Renal cortical epithelial cell (primary cell): ENCODE measurements around the gene PLA2G5. TPM values are rescaled to one million over a fixed set of nuclear protein-coding genes. Genes with fewer than 3 reads are reported as not detected.
"Not testable (repeated sequence)": the region's sequence is repeated elsewhere in the genome, so short reads cannot be mapped to it uniquely, and the experiment has no call there.

Experiments used
- DNase-seq: peaks from one replicate; pipeline ENCODE4 v3.0.0-alpha.2; 2011; ENCODE audit warnings: low read depth
- total RNA-seq: library from RNA; depleted of rRNA; stranded (reverse); fragments of >200 nt; gene quantifications from 2 replicates; pipeline ENCODE4 v1.2.3, GENCODE V29; 2014

The PLA2G5 gene, protein sequence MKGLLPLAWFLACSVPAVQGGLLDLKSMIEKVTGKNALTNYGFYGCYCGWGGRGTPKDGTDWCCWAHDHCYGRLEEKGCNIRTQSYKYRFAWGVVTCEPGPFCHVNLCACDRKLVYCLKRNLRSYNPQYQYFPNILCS
- total RNA-seq: not detected in 2 replicates

DNA sequence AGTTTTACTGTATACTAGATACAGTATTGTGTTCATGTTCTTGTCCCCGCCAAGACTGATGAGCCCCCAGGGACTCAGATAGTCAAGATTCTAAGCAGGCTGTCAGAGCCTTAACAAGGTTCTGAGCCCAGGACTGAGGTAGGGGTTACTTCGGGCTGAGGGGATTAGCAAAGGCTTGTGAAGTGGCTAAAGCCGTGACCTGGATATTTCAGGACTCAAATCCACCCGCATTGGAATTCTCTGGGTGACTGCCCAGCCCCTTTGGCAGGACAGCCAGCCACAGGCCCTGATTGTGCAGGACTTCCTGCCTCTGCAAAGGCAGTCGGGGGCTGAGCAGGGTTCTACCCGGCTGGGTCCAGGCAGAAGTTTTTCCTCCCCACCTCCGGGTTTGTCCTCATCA is at the start of gene PLA2G5:
Gene PLA2G5 (plus strand): TSS at position 321 of the 400 bp plus-strand sequence. CDS start 14,637 bp downstream, outside the sequence.
- DNase-seq: peak; percentile 26

DNA sequence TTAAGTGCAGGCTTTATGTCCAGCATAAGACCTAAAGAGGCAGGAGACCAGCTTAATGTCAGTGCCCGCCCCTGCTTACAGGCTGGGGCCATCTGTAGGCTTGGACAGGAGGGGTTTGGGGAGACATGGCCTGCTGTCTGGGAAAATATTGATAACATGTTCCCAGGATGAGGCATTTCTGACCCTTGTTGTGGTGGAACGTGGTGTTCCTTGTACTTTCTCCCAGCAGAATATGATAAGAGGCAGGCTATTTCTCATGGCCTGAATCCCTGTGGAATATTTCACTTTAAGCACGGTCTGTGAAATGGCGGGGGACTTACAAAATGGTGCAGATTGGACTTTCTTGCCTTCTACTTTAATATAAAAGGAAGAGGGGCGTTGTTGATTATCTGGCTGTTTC is 41.9 kb upstream of the PLA2G5 start:
- DNase-seq: no peak

DNA sequence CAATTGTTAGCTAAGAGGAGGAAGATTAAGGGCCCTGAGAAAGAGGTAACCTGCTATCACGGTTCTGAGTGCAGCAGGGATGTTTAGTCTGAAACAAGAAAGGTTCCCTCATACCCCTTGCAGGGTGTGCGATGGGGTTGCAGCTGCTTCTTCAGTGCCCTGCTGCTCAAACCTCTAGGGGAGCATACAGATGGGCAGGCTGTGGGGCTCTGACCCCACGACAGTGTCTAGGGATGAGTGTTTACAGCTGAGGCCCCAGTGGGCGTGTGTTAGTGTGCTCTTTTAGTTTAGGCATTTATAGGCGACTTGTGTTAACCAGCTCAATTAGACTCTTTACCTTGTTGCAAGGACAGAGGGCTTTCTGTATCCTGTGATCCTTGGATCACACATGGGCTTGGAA is 41.3 kb upstream of the PLA2G5 start:
- DNase-seq: no peak

DNA sequence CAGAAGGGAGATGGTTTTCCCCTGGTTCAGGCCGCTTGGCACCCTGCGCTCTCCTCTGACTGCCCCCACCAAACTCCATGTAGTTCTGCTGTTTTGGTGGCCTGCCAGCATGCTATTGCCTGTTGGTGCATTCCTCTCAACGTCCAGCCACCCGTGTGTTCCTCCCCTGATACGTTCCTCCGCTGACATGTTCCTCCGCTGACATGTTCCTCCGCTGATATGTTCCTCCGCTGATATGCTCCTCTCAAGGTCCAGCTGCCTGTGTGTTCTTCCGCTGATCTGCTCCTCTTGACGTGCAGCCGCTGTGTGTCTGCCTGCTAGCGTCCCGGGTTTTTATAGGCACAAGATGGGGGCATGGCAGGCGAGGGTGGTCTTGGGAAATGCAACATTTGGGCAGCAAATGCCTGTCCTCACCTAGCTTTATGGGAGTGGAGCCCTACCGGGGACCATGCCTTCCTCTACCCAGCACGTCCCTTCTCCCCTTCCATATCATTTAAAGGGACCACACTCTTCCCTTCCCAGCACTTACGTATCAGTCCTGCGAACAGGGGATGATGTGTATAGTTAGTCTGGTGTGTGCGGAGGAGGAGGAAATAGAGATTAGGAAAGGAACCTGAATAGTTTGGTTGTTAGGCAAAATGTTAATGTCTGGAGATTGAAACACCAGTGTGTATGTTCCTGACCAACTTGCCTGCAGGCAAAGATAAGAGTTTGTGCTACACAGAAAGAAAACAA is 40.6 kb upstream of the PLA2G5 start:
- no peak for DNase-seq

DNA sequence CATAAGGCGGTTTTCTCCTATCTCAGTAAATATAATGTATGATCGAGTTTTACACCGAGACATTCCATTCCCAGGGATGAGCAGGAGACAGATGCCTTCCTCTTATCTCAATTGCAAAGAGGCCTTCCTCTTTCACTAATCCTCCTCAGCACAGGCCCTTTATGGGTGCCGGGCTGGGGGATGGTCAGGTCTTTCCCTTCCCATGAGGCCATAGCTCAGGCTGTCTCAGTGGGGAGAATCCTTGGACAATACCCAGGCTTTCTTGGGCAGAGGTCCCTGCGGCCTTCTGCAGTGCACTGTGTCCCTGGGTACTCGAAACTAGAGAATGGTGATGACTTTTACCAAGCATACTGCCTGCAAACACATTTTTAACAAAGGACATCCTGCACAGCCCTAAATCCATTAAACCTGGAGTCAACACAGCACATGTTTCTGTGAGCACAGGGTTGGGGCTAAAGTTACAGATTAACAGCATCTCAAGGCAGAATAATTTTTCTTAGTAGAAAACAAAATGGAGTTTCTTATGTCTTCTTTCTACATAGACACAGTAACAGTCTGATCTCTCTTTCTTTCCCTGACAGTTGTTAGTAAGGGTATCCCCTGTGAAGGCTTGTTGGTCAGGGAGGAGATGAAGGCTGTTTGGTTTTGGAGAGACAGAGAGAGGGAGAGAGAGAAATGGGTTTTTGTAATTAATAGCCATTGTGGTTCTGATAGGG is 39.4 kb upstream of the PLA2G5 start:
- not testable (repeated sequence) for DNase-seq

DNA sequence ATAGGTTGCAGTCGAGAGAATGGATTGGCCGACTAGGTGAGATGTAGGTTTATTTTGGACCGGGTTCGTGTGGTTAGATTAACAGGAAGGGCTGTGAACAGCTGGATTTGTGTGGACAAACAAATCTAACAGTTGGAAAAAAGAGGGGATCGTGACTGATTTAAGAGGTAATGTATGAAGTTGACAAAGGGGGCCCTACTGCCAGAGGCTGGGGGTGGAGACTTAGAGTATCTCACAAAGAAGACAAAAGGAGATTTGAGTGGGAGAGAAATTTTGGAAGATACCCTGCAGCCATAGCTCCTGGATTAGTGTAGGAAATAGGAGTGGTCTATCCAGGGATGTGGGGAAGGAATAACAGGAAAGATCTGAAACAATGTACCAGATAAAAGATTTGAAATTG is 38.8 kb upstream of the PLA2G5 start:
- DNase-seq: no peak

DNA sequence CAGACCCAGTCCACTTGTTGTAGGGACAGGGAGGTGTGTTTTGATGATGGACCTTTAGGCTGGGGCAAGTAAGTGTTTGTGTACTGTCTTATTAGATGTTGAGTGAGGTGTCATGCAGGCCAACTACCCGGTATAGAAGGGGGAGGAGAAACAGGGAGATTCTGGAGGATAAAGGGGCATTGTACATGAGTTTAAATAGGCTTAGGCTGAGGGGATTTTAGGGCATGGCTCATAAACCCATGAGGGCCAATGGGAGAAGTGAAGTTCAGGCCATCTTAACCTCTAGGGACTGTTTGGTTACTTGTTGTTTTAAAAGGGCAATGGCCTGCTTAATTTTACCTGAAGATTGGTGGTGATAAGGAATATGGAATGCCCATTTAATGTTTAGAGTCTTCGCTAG is 38.2 kb upstream of the PLA2G5 start:
- no peak for DNase-seq

DNA sequence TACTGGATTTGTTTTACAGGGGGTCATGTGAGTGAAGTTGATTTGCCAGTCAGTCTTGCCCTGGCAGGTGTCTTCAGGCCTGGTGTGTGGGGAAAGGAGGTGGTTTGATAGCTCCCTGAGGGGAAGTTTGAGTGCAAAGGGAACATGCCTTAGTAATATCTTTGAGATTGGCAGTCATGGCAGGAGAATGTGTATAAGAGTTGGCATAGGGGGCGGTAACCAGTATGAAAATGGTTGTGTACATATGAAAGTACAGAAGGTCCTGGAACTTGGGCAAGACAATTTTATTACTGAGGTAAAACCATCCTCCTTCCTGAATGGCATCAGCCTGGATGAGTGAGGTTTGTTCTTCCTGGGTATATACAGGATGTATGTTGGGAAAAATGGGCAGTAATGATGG is 37.6 kb upstream of the PLA2G5 start:
- DNase-seq: no peak

DNA sequence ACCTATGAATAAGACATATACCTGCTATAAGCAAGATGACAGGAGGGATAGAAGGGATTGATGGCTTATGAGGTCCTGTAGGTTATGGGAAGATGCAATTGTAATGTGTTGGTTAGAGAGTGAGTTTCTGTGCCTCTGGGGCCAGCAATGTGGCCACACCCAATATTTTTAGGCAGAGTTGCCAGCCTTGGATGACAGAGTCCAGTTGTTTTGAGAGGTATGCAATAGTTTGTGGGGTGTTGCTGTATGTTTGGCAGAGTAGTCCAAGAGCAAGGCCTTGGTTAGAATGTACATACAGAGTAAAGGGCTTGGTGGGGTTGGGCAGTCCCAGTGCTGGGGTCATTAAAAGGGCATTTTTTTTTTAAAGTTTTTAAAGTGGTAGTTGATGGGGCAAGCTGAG is 36.6 kb upstream of the PLA2G5 start:
- no peak for DNase-seq

DNA sequence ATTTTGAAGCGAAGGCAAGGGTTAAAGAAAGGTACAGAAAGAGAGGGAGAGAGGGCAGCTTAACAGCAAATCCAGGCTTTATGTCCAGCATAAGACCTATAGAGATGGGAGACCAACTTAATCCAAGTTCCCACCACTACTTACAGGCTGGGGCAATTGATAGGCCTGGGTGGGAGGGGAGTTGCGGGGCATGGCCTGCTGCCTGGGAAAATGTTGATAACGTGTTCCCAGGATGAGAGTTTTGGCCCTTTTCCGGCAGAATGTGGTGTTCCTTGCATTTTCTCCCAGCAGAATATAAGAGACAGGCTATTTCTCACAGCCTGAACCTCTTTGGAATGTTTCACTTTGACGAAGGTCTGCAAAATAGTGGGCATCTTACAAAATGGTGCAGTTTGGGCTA is 34.9 kb upstream of the PLA2G5 start:
- no peak for DNase-seq

DNA sequence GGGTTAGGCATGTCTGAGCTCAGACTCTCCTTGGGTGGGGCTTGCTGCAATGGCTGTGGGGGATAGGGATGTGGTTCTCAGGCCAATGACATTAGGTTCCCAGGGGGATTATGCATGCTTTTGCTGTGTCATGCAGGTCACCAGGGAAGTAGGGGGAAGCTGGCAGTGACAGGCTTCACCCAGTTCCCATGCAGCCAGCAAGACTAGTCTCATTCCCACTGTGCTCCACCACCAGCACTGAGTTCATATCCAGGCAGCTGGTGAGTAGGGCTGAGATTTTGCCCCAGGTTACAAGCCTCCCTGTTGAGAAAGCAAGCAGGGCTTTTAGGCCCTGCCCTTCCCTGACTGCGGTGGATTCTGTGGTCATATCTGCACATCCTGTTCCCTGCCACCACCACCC is 32.1 kb upstream of the PLA2G5 start:
- DNase-seq: peak; percentile 11

DNA sequence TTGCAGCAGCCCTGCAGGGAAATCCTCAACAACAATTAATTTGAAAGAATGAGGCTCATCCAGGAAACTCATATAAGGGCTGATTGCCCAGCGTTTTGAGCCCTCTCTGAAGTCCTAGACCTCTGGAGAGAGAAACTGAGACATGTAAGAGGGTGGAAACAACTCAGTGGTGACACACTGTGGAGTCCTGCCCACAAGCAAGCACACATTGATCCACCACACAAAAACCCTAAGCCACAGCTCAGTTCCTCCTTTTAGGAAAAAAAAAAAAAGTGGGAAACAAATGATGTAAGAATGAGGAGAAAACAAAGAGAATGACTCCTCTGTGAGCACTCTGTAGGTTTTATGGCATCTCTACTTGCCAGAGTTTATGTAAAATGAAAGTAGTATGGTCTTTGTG is 22.9 kb upstream of the PLA2G5 start:
- no peak for DNase-seq

DNA sequence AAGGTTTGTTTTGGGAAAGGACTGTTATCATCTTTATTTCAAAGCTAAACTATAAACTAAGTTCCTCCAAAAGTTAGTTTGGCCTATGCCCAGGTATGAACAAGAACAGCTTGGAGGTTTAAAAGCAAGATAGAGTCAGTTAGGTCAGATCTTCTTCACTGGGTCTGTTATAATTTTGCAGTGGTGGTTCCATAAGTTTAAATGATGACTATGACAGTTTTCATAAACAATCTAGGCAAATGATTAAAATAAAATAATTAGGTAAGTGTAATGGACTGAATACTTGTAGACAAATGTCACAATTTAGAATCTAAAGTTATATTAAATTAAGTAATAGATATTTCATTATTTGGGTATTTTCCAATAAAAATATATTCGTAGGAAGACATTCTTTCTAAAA is 21.4 kb upstream of the PLA2G5 start:
- DNase-seq: no peak

DNA sequence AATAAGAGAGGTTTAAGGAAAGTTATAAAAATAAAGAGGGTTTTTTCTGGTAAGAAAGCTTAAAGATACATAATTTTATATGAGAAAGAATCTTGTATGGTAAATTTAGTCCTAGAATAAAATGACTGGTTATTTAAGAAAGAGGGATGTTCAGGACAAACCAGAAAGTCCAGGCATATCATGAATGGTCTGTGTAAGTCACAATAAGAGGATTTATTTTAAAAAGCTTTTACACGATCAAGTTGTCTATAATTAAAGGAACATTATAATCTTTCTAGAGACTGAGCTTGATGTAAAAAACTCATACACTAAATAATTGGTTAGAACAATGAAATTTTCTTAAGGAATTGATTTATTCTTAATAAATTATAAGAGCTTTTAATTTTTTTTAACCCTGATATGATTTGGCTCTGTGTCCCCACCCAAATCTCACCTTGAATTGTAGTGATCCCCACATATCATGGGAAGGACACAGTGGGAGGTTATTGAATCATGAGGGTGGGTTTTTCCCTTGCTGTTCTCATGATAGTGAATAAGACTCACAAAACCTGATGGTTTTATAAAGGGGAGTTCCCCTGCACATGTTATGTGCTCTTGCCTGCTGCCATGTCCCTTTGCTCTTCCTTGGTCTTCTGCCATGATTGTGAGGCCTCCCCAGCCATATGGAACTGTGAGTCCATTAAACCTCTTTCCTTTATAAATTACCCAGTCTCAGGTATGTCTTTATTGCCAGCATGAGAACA is 20.8 kb upstream of the PLA2G5 start:
- DNase-seq: not testable (repeated sequence)

DNA sequence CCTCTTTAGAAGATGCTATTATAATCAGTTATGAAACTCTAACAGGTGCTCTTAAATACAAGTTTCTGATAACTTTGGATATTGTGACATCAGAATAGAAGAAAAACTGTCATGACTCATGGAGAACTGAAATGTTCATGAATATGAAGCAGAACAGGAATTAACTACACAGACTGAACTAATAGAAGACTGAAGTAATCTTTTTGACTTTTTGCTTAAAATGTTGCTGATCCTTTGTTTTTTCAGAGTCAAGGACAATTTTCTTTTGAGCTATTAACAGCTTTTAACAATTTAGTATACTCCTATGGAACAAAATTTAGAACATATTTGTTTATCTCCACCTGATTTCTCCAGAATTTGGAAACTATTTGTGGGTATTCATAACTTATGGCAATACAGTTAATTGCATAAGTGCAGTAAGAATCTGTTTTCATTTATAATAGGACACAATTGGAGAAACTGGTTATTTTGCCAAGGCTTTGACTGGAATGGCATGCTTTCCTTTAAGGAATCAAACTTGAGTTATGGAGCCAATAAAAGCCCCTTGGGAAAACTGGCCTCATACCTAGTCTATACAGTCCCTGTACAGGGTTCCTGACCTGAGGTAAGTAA is 18.7 kb upstream of the PLA2G5 start:
- no peak for DNase-seq

DNA sequence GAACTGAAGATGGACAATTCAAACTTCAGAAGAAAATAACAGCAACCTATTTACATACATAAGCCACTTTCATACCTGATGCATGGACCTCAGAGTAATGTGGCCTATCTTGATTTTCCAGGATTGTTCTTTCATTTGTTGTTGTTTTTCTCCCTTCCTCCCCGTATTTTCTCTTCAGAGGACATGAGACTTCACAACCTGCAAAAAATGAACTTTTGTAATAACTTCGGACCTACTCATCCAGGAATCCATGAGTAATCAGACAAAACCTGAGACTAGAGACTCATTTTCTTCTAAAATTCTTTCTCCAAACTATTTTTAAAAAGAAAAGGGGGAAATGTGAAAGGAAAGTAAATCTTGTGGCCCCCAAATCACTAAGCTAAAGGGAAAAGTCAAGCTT is 17.6 kb upstream of the PLA2G5 start:
- no peak for DNase-seq

DNA sequence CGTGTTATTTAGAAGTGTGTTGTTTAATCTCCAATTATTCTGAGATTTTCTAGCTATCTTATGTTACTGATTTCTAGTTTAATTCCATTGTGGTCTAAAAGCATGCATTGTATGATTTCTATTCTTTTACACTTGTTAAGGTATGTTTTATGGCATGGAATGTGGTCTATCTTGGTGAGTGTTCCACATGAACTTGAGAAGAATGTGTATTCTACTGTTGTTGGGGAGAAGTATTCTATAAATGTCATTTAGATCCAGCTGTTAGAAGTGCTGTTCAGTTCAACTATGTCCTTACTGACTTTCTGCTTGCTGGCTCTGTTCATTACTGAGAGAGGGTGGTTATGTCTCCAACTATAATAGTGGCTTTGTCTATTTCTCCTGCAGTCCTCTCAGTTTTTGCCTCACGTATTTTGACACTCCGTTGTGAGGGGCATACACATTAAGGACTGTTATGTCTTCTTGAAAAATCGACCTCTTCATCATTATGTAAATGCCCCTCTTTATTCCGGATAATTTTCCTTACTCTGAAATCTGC is 12.0 kb upstream of the PLA2G5 start:
- peak; percentile 16 for DNase-seq

DNA sequence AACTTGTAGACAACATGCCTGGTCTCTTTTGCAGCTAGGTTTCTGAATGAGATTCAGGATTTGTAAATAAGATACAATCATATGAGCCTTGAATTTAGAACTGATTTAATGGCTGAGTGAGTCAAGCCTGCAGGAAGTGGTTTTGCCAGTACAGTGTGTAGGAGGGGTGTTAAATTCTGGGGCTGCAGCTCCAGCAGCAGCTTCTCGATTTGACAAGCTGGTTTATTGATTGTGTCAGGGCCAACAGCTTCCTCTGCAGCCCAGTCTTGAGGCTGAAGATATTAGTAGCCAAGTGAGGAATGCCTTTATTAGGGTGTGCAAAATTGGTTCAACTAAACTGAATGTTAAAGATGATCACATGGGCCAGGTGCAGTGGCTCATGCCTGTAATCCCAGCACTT is 11.5 kb upstream of the PLA2G5 start:
- peak; percentile 88 for DNase-seq

DNA sequence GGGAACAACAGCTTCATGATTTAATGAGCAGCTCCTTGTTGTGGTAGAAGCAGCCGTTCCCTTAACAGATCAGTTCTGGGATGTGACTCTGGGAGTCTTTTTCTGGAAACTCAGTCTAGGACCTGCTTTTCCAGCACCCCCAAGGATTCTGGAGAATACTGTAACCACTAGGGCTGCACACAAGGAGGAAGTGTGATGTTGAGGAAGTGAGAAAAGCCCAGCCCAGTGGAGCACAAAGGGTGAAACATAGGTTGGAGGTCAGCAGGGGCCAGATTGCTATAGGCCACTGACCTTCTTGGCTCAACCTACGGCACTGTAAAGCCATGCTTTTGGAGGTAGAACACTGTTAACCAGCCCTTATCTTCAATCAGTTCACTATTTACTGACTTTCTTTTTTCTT is 10.1 kb upstream of the PLA2G5 start:
- DNase-seq: no peak

DNA sequence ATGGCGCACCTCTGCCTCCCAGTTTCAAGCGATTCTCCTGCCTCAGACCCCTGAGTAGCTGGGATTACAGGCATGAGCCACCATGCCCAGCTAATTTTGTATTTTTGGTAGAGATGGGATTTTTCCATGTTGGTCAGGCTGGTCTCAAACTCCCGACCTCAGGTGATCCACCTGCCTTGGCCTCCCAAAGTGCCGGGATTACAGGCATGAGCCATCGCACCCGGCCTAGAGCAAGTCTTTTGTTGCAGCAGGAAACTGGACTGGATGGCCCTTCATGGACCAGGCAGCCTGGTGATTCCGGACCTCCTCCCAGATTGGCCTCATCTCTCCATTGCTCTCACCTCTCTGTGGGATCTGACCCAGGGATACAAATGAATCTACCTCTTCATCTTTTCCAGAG is 9.2 kb upstream of the PLA2G5 start:
- DNase-seq: not testable (repeated sequence)

DNA sequence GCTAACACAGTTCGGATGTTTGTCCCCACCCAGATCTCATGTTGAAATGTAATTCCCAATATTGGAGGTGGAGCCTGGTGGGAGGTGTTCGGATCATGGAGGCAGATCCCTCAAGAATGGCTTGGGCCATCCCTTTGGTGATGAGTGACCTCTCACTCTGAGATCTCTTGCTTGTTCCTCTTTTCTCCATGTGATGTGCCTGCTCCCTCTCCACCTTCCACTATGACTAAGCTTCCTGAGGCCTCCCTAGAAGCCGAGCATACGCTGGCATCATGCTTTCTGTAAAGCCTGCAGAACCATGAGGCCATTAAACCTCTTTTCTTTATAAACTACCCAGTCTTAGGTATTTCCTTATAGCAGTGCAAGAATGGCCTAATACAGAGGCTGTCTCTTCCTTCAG is 8.1 kb upstream of the PLA2G5 start:
- no peak for DNase-seq

DNA sequence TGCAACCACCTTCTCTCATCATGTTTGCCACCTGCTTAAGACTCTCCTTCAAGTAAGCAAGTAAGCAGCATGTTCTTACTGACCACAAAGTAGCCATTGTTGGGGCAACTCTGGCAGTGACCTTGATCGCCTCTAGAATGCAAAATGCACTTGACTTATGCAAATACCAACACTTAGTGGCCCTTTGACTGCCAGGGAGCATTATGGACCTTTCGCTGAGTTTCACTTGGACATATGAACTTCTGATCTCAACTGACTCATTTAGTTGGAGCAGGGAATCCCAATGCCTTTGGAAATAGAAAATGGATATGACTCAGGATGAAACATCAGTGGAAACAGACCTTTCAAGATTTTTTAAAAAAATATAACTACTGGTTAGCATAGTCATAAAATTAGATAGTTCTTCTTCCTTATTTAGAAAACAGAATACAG is 6.1 kb upstream of the PLA2G5 start:
- peak; percentile 82 for DNase-seq
